Measurements from ENCODE around the gene EOMES. TPM values are rescaled to one million over a fixed set of nuclear protein-coding genes. Genes with fewer than 3 reads are reported as not detected.
A peak's percentile ranks its signal among the peaks of the same experiment; 100 is the strongest.

Gene EOMES
- polyA plus RNA-seq, 3 donors from 2014 or later = 96.5 to 189 (median 158) TPM

- Mint-ChIP-seq H3K4me1 (no peaks in the 10 kb centered on the region), H3K4me3 (no peak overlapping the region), H3K27me3 (ENCODE audit: low read depth in 3 of 3) (peaks cover 0 to 6% (median 2%) of the 10 kb centered on the region in 3 donors), H3K27ac (no peak overlapping the region), H3K36me3 (peaks cover 9 to 15% (median 10%) of the 10 kb centered on the region in 3 donors), H3K9me3 (peaks cover 2 to 24% (median 14%) of the 10 kb centered on the region in 6 donors)
- DNase-seq = peak in 1 of 3 donors; percentile 12
Measured at GRCh38 chr3:27688053-27688452, 34.1 kb downstream of the EOMES start.

GRCh38 chr3:27686642-27687041, 35.5 kb downstream of the EOMES start:
- DNase-seq = no peak
- Mint-ChIP-seq H3K27me3 (ENCODE audit: low read depth in 3 of 3) (peaks cover 0 to 5% (median 2%) of the 10 kb centered on the region in 3 donors), H3K4me3 (no peak overlapping the region), H3K36me3 (peaks cover 9 to 15% (median 10%) of the 10 kb centered on the region in 3 donors), H3K27ac (no peak overlapping the region), H3K9me3 (peaks cover 2 to 23% (median 14%) of the 10 kb centered on the region in 6 donors), H3K4me1 (no peaks in the 10 kb centered on the region)

- Mint-ChIP-seq H3K27me3 (ENCODE audit: low read depth in 3 of 3) (peaks cover 3 to 5% (median 5%) of the 10 kb centered on the region in 3 donors), H3K36me3 (peaks cover 3 to 9% (median 6%) of the 10 kb centered on the region in 3 donors)
Measured at GRCh38 chr3:27685474-27685873, 36.6 kb downstream of the EOMES start.

GRCh38 chr3:27684302-27684701, 37.8 kb downstream of the EOMES start:
- peaks cover 0 to 1% (median under 1%) of the 10 kb centered on the region in 6 donors for H3K9me3 Mint-ChIP-seq
- peaks cover 5 to 10% of the 10 kb centered on the region in 2 donors for H3K4me1 Mint-ChIP-seq
- H3K27ac Mint-ChIP-seq = no peak overlapping the region
- H3K27me3 Mint-ChIP-seq (ENCODE audit: low read depth in 3 of 3) = peaks cover 2 to 5% (median 3%) of the 10 kb centered on the region in 3 donors
- DNase-seq = no peak
- no peak overlapping the region for H3K4me3 Mint-ChIP-seq
- H3K36me3 Mint-ChIP-seq = no peaks in the 10 kb centered on the region

More at GRCh38 chr3:27685474-27685873, 36.6 kb downstream of the EOMES start:
- no peak overlapping the region for H3K27ac Mint-ChIP-seq
- no peak for DNase-seq
- H3K4me1 Mint-ChIP-seq = peaks cover 5 to 10% of the 10 kb centered on the region in 2 donors
- no peak overlapping the region for H3K4me3 Mint-ChIP-seq
- H3K9me3 Mint-ChIP-seq = peaks cover 0 to 13% (median 9%) of the 10 kb centered on the region in 6 donors

GRCh38 chr3:27681249-27681748, 40.8 kb downstream of the EOMES start:
- H3K4me3 Mint-ChIP-seq = peak overlapping the region; percentile 22 to 79 (median 46)
- H3K4me1 Mint-ChIP-seq = peaks cover 5 to 10% of the 10 kb centered on the region in 2 donors
- H3K36me3 Mint-ChIP-seq = no peaks in the 10 kb centered on the region
- DNase-seq = peak; percentile 59 to 71 (median 64)
- H3K9me3 Mint-ChIP-seq = no peaks in the 10 kb centered on the region
- H3K27me3 Mint-ChIP-seq (ENCODE audit: low read depth in 3 of 3) = peaks cover 0 to 3% (median 3%) of the 10 kb centered on the region in 3 donors
- peak overlapping the region in 4 of 6 donors; percentile 5 to 52 (median 14) for H3K27ac Mint-ChIP-seq

- peak overlapping the region in 1 of 5 donors; percentile 41 for H3K4me3 Mint-ChIP-seq
- no peaks in the 10 kb centered on the region for H3K36me3 Mint-ChIP-seq
- peaks cover 0 to 3% (median 3%) of the 10 kb centered on the region in 3 donors for H3K27me3 Mint-ChIP-seq (ENCODE audit: low read depth in 3 of 3)
- H3K27ac Mint-ChIP-seq = peak overlapping the region in 4 of 6 donors; percentile 5 to 59 (median 30)
- no peak for DNase-seq
- H3K9me3 Mint-ChIP-seq = no peaks in the 10 kb centered on the region
- H3K4me1 Mint-ChIP-seq = peaks cover 5 to 10% of the 10 kb centered on the region in 2 donors
Measured at GRCh38 chr3:27680517-27681246, 41.4 kb downstream of the EOMES start.

GRCh38 chr3:27679691-27680090, 42.4 kb downstream of the EOMES start:
- H3K27me3 Mint-ChIP-seq (ENCODE audit: low read depth in 3 of 3) = peaks cover 0 to 3% (median 3%) of the 10 kb centered on the region in 3 donors
- H3K36me3 Mint-ChIP-seq = no peaks in the 10 kb centered on the region
- H3K27ac Mint-ChIP-seq = no peak overlapping the region
- H3K9me3 Mint-ChIP-seq = no peaks in the 10 kb centered on the region
- H3K4me1 Mint-ChIP-seq = peaks cover 5 to 10% of the 10 kb centered on the region in 2 donors
- no peak overlapping the region for H3K4me3 Mint-ChIP-seq
- DNase-seq = no peak

GRCh38 chr3:27678234-27678633, 43.9 kb downstream of the EOMES start:
- Mint-ChIP-seq H3K27ac (no peak overlapping the region), H3K4me3 (no peak overlapping the region), H3K9me3 (no peaks in the 10 kb centered on the region), H3K27me3 (ENCODE audit: low read depth in 3 of 3) (peaks cover 2 to 6% (median 3%) of the 10 kb centered on the region in 3 donors), H3K36me3 (no peaks in the 10 kb centered on the region), H3K4me1 (peaks cover 5 to 10% of the 10 kb centered on the region in 2 donors)
- no peak for DNase-seq

GRCh38 chr3:27677565-27677964, 44.6 kb downstream of the EOMES start:
- DNase-seq = no peak
- Mint-ChIP-seq H3K27ac (no peak overlapping the region), H3K4me3 (no peak overlapping the region), H3K9me3 (no peaks in the 10 kb centered on the region), H3K27me3 (ENCODE audit: low read depth in 3 of 3) (peaks cover 2 to 7% (median 3%) of the 10 kb centered on the region in 3 donors), H3K4me1 (peaks cover 5 to 10% of the 10 kb centered on the region in 2 donors), H3K36me3 (no peaks in the 10 kb centered on the region)

GRCh38 chr3:27675287-27675686, 46.8 kb downstream of the EOMES start:
- Mint-ChIP-seq H3K4me3 (no peak overlapping the region), H3K36me3 (no peaks in the 10 kb centered on the region), H3K27ac (no peak overlapping the region), H3K9me3 (no peaks in the 10 kb centered on the region), H3K4me1 (no peaks in the 10 kb centered on the region), H3K27me3 (ENCODE audit: low read depth in 3 of 3) (peaks cover 0 to 4% (median 2%) of the 10 kb centered on the region in 3 donors)
- DNase-seq = no peak

- Mint-ChIP-seq H3K36me3 (no peaks in the 10 kb centered on the region), H3K4me3 (no peak overlapping the region), H3K9me3 (no peaks in the 10 kb centered on the region), H3K27me3 (ENCODE audit: low read depth in 3 of 3) (peaks cover 0 to 4% (median 2%) of the 10 kb centered on the region in 3 donors), H3K27ac (no peak overlapping the region), H3K4me1 (no peaks in the 10 kb centered on the region)
- no peak for DNase-seq
Measured at GRCh38 chr3:27673701-27674100, 48.4 kb downstream of the EOMES start.

- peaks cover 0 to 4% (median 2%) of the 10 kb centered on the region in 3 donors for H3K27me3 Mint-ChIP-seq (ENCODE audit: low read depth in 3 of 3)
- H3K9me3 Mint-ChIP-seq = no peaks in the 10 kb centered on the region
Measured at GRCh38 chr3:27671101-27671500, 51.0 kb downstream of the EOMES start.

GRCh38 chr3:27670619-27671018, 51.5 kb downstream of the EOMES start:
- no peaks in the 10 kb centered on the region for H3K9me3 Mint-ChIP-seq
- H3K27ac Mint-ChIP-seq = no peak overlapping the region
- no peaks in the 10 kb centered on the region for H3K36me3 Mint-ChIP-seq
- H3K4me3 Mint-ChIP-seq = no peak overlapping the region
- H3K4me1 Mint-ChIP-seq = peaks cover 1 to 8% of the 10 kb centered on the region in 2 donors
- H3K27me3 Mint-ChIP-seq (ENCODE audit: low read depth in 3 of 3) = peaks cover 0 to 4% (median 2%) of the 10 kb centered on the region in 3 donors
- DNase-seq = no peak

More at GRCh38 chr3:27671101-27671500, 51.0 kb downstream of the EOMES start:
- DNase-seq = no peak
- Mint-ChIP-seq H3K36me3 (no peaks in the 10 kb centered on the region), H3K27ac (no peak overlapping the region), H3K4me1 (peaks cover 1 to 8% of the 10 kb centered on the region in 2 donors), H3K4me3 (no peak overlapping the region)

- H3K27me3 Mint-ChIP-seq (ENCODE audit: low read depth in 3 of 3) = peaks cover 0 to 4% (median 2%) of the 10 kb centered on the region in 3 donors
- H3K9me3 Mint-ChIP-seq = no peaks in the 10 kb centered on the region
- H3K27ac Mint-ChIP-seq = no peak overlapping the region
Measured at GRCh38 chr3:27669591-27669990, 52.5 kb downstream of the EOMES start.

More at GRCh38 chr3:27669591-27669990, 52.5 kb downstream of the EOMES start:
- Mint-ChIP-seq H3K36me3 (peaks cover 0 to 3% (median 0%) of the 10 kb centered on the region in 3 donors), H3K4me1 (peaks cover 1 to 8% of the 10 kb centered on the region in 2 donors), H3K4me3 (no peak overlapping the region)
- DNase-seq = no peak
